Osteocyte (in vitro differentiated cells): ENCODE results near the gene CYTL1. TPM values are rescaled to one million over a fixed set of nuclear protein-coding genes. Genes with fewer than 3 reads are reported as not detected.

ENCODE experiments used
- DNase-seq: peaks from one replicate; pipeline ENCODE4 v3.0.0; 2021; ENCODE audit warnings: mixed read lengths; ENCODE audit not compliant: unreplicated experiment; ENCODE audit errors: extremely low spot score
- H3K27ac Mint-ChIP-seq: one replicate; pipeline ENCODE4 v1.8.0; 2021; ENCODE audit warnings: mild to moderate bottlenecking, mixed read lengths; ENCODE audit not compliant: unreplicated experiment
- H3K27me3 Mint-ChIP-seq: one replicate; pipeline ENCODE4 v1.8.0; 2021; ENCODE audit warnings: mixed read lengths; ENCODE audit not compliant: unreplicated experiment
- H3K36me3 Mint-ChIP-seq: one replicate; pipeline ENCODE4 v1.8.0; 2021; ENCODE audit warnings: mixed read lengths; ENCODE audit not compliant: unreplicated experiment
- H3K4me1 Mint-ChIP-seq: one replicate; pipeline ENCODE4 v1.8.0; 2021; ENCODE audit warnings: mixed read lengths; ENCODE audit not compliant: unreplicated experiment
- H3K4me3 Mint-ChIP-seq: one replicate; pipeline ENCODE4 v1.8.0; 2021; ENCODE audit warnings: mild to moderate bottlenecking, moderate library complexity, mixed read lengths; ENCODE audit not compliant: unreplicated experiment
- H3K9me3 Mint-ChIP-seq: one replicate; pipeline ENCODE4 v1.8.0; 2021; ENCODE audit warnings: mixed read lengths; ENCODE audit not compliant: unreplicated experiment
- CTCF ChIP-seq: fragments of 200-600 bp; sonication (generic); IDR thresholded peaks from 2 replicates; pipeline ENCODE4 v1.5.0; 2021; ENCODE audit warnings: antibody characterized with exemption, mild to moderate bottlenecking, moderate library complexity
- total RNA-seq: library from RNA; stranded (reverse); gene quantifications from 2 replicates; pipeline ENCODE4 v1.2.1, GENCODE V29; 2021

Gene CYTL1
- total RNA-seq, 1 donor from 2014 or later, result 86.8 TPM

GRCh38 chr4:4990857-4991540 lies 28.3 kb downstream of the CYTL1 start:
- Mint-ChIP-seq H3K36me3 (no peaks in the 10 kb centered on the region), H3K4me1 (peaks cover 22% of the 10 kb centered on the region), H3K9me3 (no peaks in the 10 kb centered on the region), H3K27ac (peak overlapping the region; percentile 94), H3K4me3 (peak overlapping the region; percentile 17), H3K27me3 (no peaks in the 10 kb centered on the region)
- DNase-seq, result no peak
- TF ChIP-seq CTCF, result no peak

- Mint-ChIP-seq H3K27ac (no peak overlapping the region), H3K4me3 (no peak overlapping the region), H3K9me3 (no peaks in the 10 kb centered on the region), H3K27me3 (no peaks in the 10 kb centered on the region), H3K4me1 (peaks cover 22% of the 10 kb centered on the region), H3K36me3 (no peaks in the 10 kb centered on the region)
- TF ChIP-seq CTCF, result no peak
- DNase-seq, result peak; percentile 15
These were observed 28.9 kb downstream of the CYTL1 start for GRCh38 chr4:4990329-4990728.

- Mint-ChIP-seq H3K36me3 (no peaks in the 10 kb centered on the region), H3K27ac (no peak overlapping the region), H3K4me3 (no peak overlapping the region), H3K9me3 (no peaks in the 10 kb centered on the region), H3K27me3 (peaks cover 3% of the 10 kb centered on the region), H3K4me1 (peaks cover 17% of the 10 kb centered on the region)
- no peak for TF ChIP-seq CTCF
- DNase-seq, result no peak
These were observed 30.1 kb downstream of the CYTL1 start for GRCh38 chr4:4989083-4989622.

GRCh38 chr4:4987656-4988055 lies 31.6 kb downstream of the CYTL1 start:
- peaks cover 7% of the 10 kb centered on the region for H3K27me3 Mint-ChIP-seq
- no peaks in the 10 kb centered on the region for H3K36me3 Mint-ChIP-seq
- no peak overlapping the region for H3K27ac Mint-ChIP-seq
- peaks cover 15% of the 10 kb centered on the region for H3K4me1 Mint-ChIP-seq
- TF ChIP-seq CTCF, result no peak
- no peak overlapping the region for H3K4me3 Mint-ChIP-seq
- DNase-seq, result no peak
- no peaks in the 10 kb centered on the region for H3K9me3 Mint-ChIP-seq

- Mint-ChIP-seq H3K27me3 (peaks cover 7% of the 10 kb centered on the region), H3K36me3 (no peaks in the 10 kb centered on the region), H3K27ac (no peak overlapping the region), H3K4me1 (peaks cover 12% of the 10 kb centered on the region), H3K9me3 (no peaks in the 10 kb centered on the region), H3K4me3 (no peak overlapping the region)
- no peak for TF ChIP-seq CTCF
- DNase-seq, result no peak
These were observed 32.4 kb downstream of the CYTL1 start for GRCh38 chr4:4986841-4987240.
